SK-N-MC (cell line): ENCODE data around the gene NCOA1.

Experiments
- EZH2 ChIP-seq: fragments of 200-600 bp; sonication (generic); IDR thresholded peaks from one replicate; pipeline ENCODE4 v1.6.1; 2017; ENCODE audit warnings: antibody characterized with exemption
- POLR2AphosphoS5 ChIP-seq: IDR thresholded peaks from 2 replicates; pipeline ENCODE4 v1.6.1; 2012; ENCODE audit warnings: mild to moderate bottlenecking, low read depth, low read length, borderline replicate concordance

- TF ChIP-seq POLR2AphosphoS5 (no peak), EZH2 (no peak)
Observed at GRCh38 chr2:24617424-24617823, 126.4 kb downstream of the NCOA1 start.
